Suppressor macrophage treated with lipopolysaccharide for 1 hour (primary cell): ENCODE measurements around the gene BTBD17.

ENCODE experiments used
- DNase-seq, 3 donors: peaks; one replicate each; pipeline ENCODE4 v3.0.0-alpha.2; 2020 to 2022

Gene BTBD17

GRCh38 chr17:74387365-74388218 is 25.9 kb upstream of the BTBD17 start:
- no peak for DNase-seq

DNA sequence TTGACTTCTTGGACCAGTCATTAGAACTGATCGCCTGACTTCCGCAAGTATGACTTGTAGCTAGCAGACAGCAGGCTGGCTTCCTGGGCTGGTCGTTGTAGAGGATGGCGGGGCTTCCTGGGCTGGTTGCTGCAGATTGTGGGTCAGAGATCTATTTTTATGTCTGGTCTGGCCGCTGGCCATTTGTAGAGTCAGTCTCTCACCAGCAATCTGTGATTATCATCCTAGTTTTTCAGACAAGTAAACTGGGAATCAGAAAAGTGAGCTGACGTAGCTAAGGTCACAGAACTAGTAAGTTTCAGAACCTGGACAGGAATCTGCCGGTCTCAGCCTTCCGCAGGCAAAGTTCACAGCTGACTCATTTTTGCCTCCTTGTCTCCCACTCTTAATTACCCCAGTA is 24.7 kb upstream of the BTBD17 start:
- peak; percentile 41 to 55 (median 51) for DNase-seq

DNA sequence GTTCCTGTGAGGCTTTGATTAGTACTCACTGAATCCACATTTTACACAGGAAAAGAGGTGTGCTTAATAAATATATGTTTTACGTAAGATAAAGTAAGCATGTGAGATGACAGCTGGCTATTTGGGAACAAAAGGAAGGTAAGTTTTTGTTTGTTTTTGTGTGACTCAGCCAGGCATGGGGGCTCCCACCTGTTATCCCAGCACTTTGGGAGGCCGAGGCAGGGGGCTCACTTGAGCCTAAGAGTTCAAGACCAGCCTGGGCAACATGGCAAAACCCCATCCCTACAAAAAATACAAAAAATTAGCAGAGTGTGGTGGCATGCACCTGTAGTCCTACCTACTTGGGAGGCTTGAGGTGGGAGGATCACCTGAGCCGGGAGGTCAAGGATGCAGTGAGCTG is 23.5 kb upstream of the BTBD17 start:
- DNase-seq, result no peak

DNA sequence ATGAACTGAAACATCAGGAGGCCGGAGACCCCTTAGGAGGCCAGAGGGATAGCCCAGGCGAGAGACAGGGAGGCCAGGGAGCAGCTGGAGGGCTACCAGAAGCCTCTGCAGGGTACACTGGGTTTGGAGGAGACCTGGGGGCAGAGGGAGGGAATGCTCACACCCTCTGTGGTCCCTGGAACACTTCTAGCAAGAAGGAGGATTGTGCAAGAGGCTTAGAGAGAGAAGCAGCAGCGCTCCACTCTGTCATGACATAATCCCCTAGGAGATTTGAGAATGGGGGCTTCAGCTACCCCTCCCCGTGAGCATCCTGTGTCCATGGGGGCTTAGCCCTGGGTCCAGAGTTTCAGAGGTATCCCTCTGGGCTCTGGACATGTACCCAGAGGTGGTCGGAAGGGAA is 21.5 kb upstream of the BTBD17 start:
- no peak for DNase-seq

DNA sequence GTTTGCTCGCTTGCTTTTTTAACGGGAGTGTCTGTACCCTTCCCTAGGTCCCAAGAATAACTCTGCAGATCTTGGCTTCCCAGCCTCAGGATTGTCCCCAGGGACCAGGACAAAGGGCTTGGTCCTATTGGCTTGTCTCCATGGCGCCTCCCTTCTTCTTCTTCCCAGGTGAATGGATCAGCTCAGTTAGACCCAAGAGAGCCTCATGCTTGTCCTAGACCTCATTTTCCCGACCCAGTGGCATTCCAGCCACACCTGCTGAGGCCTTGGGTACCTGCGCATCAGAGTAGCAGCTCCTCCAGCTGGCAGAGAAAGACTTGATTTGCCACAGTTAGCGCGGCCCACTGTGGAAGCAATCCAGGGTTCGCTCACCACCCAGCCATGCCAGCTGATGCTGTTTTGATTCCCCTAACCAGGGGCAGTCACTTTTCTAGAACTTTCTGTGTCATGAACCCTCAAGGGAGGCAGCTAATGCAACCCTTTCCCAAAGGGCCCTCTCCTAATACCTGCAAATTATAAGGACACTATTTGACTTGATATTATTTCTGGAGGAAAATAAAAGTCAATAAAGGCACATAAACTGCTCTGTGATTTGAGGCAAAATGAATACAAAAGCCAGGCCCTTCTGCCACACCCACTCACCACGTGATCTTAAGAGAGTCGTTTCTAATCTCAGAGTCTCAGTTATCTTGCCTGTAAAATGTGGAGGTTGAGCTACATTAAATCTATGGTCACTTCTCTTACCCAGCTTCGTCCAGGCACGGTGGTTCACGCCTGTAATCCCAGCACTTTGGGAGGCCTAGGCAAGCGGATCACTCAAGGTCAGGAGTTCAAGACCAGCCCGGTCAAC is 19.5 kb upstream of the BTBD17 start:
- DNase-seq, result no peak

GRCh38 chr17:74380086-74380958 is 18.7 kb upstream of the BTBD17 start:
- DNase-seq, result no peak

GRCh38 chr17:74379495-74380085 is 17.9 kb upstream of the BTBD17 start:
- DNase-seq, result peak; percentile 86 to 95 (median 94)

- peak in 1 of 3 donors; percentile 34 for DNase-seq
Observed at GRCh38 chr17:74374858-74375257, 13.2 kb upstream of the BTBD17 start.

DNA sequence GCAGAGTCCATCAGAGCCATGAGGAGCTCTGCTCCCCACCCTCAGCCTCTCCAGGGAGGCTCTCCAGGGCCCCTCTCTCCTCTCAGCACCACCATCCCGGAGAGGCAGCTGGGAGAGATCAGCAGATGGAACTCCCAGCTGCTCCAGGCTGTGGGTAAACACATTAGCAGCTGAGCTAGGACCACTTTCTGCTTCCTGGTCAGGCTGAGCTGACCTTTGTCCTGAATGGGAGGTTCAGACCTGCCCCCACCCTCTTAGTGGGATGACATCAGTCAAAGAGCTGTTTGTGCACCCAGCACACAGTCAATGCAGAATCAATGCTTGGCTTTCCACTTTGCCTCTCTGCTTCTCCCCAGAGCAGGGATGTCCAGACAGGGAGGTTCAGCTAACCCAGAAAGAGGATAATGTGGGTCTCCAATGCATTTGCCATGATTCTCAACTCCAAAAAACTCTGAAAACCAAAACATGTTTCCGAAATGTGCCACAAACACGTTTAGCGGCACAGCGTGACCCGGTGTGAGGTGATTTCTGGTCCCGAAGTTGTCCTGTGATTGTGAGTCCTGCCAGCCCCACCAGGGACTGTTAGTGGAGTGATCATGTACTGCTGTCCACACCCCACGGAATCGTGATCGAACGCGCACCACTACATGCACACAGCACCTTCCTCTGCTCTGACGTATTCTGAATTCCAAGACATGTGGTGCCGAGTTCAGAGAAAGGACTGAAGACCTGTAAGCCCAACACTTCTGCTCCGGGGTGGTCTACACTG is 12.4 kb upstream of the BTBD17 start:
- DNase-seq, result peak in 1 of 3 donors; percentile 26

GRCh38 chr17:74372426-74372825 is 10.8 kb upstream of the BTBD17 start:
- no peak for DNase-seq

DNA sequence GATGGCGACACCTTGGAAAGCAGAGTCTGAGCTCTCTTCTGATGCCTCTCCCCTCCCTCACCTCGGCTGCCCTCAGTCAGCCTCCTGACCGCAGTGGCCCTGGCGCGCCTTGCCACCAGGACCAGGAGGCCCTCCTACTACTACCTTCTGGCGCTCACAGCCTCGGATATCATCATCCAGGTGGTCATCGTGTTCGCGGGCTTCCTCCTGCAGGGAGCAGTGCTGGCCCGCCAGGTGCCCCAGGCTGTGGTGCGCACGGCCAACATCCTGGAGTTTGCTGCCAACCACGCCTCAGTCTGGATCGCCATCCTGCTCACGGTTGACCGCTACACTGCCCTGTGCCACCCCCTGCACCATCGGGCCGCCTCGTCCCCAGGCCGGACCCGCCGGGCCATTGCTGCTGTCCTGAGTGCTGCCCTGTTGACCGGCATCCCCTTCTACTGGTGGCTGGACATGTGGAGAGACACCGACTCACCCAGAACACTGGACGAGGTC is 10.0 kb upstream of the BTBD17 start:
- no peak for DNase-seq

DNA sequence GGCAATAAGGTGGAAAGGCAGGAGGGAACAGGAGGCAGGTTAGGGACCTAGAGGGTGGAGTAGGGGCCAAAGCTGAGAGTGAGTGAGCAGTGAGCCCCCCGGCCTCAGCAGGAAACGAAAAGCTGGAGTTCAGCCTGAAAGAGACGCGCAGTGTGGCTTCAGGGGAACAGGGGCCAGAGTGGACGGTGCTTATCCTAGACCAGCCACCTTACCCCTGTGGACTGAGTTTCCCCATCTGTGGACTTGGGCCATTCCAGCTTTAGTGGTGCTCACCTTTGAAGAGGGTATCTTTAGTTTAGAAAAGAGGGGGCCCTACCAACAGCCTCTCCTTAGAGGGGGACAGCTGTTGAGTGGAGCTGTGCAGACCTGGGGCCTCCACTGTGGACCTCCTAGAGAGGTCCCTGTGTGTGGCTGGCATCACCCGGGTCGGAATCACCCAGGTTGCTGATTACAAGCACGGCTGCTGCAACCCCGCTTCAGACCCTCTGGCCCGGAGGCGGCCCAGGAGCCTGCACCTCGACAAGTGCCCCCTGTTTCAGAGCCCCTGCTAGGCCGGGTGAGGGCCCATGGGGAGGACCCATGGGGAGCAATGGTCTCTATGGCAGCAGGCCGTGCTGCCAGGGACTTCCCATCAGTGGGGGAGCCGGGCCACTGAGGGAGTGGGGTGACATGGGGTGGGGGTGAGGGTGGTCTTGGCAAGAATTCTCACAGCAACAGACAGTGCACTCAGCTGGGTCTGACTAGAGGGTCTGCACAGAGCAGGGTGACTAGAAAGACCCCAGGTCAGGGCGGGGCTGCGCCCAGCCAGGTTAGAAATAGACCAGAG is 8.2 kb upstream of the BTBD17 start:
- DNase-seq, result no peak

DNA sequence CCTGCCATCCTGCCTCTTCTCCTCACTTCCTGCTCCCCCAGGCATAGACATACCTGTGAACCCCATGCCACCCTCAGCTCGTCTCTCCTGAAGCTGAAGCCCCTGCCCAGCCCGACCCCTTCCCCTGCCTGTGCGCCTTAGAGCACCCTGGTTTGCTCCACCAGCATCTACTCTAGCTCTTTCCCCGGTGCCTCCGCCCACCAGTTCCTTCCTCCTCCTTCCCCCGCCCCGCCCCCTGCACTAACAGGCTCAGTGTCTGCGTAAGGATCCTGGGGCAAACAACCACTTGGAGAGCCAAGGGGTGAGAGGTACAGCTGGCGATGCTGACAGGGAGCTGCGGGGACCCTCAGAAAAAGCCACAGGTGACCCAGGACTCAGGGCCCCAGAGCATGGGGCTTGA is 7.6 kb upstream of the BTBD17 start:
- DNase-seq, result peak; percentile 74 to 93 (median 89)

DNA sequence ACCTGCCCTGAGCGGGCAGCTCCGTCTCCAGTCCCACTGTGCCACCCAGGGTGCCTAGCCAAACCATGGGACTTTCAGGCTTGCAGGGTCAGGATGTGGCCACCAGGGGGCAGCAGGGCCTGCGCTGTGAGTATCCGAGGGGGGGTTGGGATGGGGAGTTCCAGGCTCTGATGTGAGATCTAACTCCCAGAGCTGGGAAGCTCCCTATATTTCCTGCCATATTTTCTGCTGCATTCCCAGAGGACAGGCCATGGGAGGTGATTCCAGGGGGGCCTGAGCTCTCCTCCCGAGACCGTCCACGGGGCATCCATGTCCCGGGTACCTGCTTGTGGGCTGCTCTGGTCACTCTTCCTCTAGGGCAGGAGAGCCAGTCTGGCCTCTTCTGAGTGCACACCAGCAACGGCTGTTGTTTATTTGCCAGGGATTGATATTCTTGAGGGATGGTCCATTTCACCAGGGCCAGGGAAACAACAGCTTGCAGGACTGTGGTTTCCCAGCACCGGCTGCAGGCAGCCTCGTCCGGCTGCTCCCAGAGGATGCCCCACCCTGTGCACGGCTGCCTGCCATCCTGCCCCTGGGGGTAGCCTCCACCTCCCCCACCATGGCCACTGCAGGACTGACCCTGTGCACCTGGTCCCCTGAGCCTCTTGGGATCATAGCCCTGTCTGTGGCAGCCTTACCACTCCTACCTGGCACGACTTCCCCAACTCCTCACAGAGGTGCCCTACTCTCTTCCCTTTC is 6.8 kb upstream of the BTBD17 start:
- DNase-seq, result peak; percentile 82 to 91 (median 88)

GRCh38 chr17:74367206-74367605 is 5.5 kb upstream of the BTBD17 start, which contains the start of gene GPR142:
Gene GPR142 (plus strand): TSS chr17:74367506. CDS start chr17:74369541, 2,035 bp downstream.
- DNase-seq, result no peak

- DNase-seq, result no peak
Observed at GRCh38 chr17:74362810-74363498, 1.3 kb upstream of the BTBD17 start.

- no peak for DNase-seq
Observed at GRCh38 chr17:74362069-74362405, 369 bp upstream of the BTBD17 start.

DNA sequence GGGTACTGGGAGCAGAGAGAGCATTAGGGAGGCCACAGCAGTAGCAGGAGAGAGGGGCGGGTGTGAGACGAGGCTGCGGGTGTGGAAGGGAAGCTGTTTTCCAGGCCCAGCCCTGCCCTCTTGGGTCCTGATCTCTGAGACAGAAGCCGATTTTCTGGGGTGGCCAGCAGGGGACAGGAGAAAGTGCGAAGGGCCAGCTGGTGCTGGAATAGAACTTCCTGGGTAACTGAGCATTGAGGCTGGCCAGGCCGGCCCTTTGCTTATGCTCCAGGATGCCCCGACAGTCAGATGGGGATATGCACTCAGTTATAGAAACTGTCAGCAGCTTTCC is 804 bp downstream of the BTBD17 start:
- DNase-seq, result no peak

DNA sequence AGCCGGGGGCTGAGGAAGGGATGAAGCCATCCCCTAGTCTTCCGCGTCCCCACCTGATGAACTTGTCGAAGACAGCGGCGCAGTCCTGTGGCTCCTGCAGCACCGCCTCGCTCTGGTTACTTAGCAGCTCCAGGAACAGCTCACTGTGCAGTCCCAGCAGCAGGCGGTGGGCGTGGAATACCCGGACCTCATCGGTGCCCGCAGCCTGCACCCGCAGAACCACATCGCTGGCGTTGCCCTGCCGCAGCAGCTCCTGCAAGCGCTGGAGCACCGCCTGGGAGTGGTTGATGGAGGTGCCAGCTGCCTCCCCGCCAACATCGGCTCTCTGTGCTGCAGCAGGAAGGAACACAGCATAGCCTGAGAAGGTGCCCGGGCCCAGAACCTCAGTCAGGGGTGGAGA is 1.8 kb downstream of the BTBD17 start:
- no peak for DNase-seq
